Hematopoietic multipotent progenitor cell treated with erythropoietin and hydrocortisone succinate and interleukin-3 and kit ligand, for 6 days (in vitro differentiated cells): ENCODE results near the gene ENTPD7.

Experiments
- DNase-seq: peaks from one replicate; pipeline ENCODE4 v3.0.0-alpha.2; 2015

Gene ENTPD7

GRCh38 chr10:99750641-99751040, 91.3 kb downstream of the ENTPD7 start:
- DNase-seq: no peak

- DNase-seq: no peak
These were observed 95.4 kb downstream of the ENTPD7 start for GRCh38 chr10:99754670-99755069.
